HG03354 (cell line): ENCODE results near the gene ZNF318.
"Not testable (repeated sequence)": the region's sequence is repeated elsewhere in the genome, so short reads cannot be mapped to it uniquely, and the experiment has no call there.

Experiments
- ATAC-seq: cut with Tn5 transposase; IDR thresholded peaks from one replicate; pipeline ENCODE4 v1.9.1; 2021; ENCODE audit warnings: mild to moderate bottlenecking; ENCODE audit not compliant: unreplicated experiment, poor library complexity, severe bottlenecking

Gene ZNF318

DNA sequence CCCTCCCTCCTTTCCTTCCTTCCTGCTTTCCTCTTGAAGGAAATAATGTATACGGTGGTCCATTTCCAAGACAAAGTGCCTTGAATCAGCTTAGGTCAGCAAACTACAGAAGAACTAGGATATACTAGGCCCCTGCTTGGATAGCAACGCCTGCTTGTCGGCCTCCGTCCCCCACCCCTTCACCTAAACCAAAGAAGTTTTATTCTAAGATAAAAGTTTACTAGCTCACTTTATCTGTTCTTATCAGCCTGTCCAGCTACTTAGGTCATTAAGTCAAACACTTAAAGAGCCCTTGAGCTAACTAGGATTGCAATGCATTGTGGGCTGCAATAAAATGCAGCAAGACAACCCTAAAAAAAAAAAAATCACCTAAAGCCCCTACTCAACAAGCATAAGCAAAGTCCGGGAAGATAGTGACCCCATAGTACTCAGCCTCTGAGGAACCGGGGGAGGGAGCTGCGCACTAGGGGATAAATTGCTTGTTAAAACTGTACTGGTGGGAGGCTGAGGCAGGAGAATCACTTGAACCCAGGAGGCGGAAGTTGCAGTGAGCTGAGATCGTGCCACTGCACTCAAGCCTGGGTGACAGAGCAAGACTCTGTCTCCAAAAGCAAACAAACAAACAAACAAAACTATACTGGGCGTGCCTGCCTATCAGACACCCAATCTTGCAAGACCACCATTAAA lies 21.4 kb upstream of the ZNF318 start:
- ATAC-seq, result not testable (repeated sequence)

DNA sequence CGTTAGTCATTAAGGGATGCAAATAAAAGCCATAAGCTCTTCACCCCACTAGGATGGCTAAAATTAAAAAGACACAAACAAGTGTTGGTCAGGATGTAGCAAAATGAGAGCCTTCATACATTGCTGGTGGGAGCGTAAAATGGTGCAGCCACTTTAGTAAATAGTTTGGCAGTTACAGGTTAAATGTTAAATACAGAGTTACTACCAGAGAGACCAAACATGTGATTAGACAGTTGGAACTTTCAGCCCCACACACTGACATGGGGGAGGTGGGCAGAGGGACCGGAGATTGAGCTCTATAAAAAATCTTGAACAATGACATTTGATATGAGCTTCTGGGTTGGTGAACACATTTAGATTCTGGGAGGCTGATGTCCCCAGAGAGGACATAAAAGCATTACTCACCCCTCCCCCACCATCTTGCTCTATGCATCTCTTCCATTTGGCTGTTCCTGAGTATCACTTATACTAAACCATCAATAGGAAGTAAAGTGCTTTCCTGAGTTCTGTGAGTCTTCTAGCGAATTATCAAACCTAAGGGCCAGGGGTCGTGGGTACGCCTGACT lies 20.4 kb upstream of the ZNF318 start:
- ATAC-seq, result no peak

DNA sequence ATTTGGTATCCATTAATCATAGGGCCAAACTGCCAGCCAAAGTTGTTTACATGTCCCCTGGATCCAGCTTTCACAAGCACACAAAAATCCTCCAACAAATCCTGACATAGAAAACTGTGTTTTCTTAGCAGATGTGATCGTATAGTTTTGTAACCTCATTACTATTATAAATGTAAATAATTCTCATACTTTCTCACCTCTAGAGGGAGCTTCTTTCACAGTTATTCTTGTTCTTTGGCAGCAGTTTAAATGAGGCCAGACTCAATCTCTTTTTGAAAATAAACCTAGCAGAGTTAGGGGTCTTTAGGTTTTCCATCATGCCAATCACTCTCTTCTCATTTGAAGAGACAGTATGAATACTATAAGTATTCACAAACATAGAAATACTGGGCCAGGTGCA lies 17.0 kb upstream of the ZNF318 start:
- no peak for ATAC-seq

DNA sequence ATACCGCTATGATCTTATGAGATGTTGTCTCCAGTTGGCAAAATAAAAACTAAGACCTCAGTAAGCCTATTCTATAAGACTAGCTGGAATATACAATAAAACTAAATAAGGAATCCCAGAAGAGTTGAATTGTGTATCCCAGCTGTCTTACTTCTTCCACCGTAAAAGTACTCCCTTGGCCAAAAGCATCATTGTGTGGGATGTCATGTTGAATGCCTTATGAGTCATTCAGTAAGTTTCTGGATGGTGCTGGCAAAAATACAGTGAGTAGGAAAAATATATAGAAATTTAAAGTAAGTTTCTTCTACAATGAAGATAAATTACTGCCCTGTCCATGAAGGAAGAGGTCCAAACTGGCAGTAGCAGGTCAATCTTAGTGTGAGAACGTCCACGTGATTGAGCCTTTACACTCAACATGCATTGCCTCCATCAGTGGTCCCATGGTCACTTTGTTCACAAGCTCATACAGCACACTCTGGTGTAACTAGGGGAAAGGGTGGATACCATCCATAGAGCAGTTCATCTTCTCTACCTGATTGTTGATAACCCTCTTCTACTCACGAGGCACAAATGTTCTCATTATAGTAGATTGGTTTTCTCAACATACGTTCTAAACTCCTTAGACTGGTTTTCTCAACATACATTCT lies 13.7 kb upstream of the ZNF318 start:
- no peak for ATAC-seq

DNA sequence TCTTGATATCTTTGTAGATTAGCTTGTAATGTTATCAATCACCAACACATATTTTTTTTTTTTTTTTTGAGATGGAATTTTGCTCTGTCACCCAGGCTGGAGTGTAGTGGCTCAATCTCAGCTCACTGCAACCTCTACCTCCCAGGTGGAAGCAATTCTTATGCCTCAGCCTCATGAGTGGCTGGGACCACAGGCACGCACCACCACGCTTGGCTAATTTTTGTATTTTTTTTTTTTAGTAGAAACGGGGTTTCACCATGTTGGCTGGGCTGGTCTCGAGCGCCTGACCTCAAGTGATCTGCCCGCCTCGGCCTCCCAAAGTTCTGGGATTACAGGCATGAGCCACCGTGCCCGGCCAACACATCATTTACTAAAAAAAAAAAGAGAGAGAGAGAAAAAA lies 11.4 kb upstream of the ZNF318 start:
- ATAC-seq, result not testable (repeated sequence)

DNA sequence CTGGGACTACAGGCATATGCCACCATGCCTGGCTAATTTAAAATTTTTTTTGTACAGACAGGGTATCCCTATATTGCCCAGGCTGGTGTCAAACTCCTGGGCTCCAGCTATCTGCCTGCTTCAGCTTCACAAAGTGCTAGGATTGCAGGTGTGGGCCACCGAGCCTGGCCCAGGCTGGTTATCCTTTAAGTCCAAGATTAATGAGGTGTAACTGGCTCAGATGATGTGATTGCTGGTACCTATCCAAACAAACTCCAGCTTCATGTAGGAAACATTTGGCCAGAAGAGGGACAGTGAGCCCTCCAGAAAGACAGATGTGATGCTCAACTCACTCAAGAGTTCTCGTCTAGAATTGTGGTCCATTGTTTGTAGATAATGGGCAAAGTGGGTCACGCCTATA lies 9.2 kb upstream of the ZNF318 start:
- ATAC-seq, result no peak

DNA sequence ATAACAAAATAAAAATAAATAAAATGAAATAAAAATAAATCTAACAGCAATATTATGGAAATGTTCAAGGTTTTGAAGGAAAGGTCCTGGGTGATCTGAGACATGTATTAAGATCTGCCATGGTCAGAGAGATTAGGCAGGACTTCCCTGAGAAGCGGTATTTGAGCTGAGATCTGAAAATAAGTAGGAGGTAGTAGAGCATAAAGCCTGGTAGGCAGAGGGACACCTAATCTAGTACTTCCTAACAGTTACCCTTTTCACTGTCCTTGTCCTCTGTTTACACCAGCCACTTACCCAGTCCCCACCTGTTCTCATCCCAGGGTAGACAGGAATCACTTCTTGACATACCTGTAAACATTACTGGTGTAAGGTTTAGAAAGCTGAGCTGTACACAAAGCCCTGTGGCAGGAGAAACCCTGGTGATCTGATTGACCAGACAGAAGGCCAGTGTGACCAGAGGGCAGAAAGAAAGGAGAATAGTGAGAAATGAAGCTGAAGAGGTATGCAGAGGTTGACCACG lies 8.3 kb upstream of the ZNF318 start:
- no peak for ATAC-seq

DNA sequence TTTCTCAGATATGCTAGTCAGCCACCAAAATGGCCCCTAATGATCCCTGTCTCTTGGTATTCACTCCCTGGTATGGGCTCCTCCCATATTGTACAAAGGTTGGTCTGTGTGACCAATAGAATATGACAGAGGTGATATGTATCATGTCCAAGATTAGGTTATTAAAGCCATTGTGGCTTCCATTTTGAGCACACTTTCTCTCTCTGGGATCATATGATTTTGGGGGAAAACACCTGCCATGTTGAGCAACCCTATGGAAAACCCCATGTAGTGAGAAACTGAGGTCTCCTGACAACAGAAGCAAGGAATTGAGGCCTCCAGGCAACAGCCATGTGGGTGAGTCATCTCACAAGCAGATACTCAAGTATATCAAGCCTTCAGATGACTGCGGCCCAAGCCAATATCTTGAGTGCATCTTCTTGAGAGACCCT lies 7.1 kb upstream of the ZNF318 start:
- ATAC-seq, result peak; percentile 48

DNA sequence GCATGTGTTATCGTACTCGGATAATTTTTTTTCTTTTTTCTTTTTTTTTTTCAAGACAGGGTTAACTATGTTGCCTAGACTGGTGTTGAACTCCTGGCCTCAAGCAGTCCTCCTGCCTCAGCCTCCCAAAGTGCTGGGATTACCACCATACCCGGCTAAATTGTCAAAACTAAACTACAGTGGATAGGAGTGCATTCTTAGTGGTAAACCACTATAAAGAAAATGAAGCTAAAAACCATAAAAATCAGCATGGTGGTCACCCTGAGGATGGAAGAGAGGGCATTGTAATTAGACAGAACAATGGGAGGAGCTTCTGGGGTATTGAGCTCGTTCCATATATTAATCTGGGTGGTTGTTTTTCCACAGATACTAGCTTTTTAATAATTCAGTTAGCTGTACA lies 6.2 kb upstream of the ZNF318 start:
- ATAC-seq, result no peak

DNA sequence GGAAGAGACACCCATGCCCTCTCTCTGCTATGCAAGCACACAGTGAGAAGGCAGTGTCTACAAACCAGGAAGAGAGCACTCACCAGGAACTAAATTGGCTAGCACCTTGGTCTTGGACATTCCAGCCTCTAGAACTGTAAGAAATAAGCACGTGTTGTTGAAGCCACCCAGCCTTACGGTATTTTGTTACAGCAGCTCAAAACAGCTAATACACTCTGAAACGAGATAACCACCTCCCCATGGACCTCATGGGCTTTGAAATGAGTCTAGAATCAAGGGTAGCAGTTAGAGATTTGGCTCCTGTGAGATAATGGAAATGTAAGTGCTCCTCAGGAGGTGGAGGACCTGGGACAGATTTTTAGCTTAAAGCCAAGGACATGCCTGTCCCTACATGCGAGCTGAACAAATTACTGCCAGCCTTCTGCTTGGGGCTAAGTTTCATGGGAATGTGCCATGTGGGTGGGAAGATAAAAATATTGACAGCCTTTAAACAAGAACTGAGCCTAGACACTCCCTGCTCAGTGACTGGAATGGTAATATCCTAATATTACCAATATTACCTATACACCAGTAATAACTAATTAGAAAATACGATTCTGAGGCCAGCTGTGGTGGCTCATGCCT lies 3.9 kb upstream of the ZNF318 start:
- no peak for ATAC-seq

DNA sequence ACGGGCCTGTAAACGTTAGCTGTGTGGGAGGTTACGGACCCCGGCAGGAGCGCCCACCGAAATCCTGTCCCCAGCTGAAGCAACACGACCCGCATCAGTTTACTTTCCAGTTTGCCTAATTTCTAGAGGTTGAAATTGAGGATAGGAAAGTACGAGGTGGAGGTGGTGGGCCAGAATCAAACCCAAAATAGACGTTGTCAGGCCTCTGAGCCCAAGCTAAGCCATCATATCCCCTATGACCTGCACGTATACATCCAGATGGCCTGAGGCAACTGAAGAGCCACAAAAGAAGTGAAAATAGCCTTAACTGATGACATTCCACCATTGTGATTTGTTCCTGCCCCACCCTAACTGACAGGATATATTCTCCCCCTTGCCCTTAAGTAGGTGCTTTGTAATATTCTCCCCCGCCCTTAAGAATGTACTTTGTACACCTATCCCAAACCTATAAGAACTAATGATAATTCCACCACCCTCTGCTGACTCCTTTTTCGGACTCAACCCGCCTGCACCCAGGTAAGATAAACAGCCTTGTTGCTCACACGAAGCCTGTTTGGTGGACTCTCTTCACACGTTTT lies 645 bp upstream of the ZNF318 start:
- ATAC-seq, result peak; percentile 11

DNA sequence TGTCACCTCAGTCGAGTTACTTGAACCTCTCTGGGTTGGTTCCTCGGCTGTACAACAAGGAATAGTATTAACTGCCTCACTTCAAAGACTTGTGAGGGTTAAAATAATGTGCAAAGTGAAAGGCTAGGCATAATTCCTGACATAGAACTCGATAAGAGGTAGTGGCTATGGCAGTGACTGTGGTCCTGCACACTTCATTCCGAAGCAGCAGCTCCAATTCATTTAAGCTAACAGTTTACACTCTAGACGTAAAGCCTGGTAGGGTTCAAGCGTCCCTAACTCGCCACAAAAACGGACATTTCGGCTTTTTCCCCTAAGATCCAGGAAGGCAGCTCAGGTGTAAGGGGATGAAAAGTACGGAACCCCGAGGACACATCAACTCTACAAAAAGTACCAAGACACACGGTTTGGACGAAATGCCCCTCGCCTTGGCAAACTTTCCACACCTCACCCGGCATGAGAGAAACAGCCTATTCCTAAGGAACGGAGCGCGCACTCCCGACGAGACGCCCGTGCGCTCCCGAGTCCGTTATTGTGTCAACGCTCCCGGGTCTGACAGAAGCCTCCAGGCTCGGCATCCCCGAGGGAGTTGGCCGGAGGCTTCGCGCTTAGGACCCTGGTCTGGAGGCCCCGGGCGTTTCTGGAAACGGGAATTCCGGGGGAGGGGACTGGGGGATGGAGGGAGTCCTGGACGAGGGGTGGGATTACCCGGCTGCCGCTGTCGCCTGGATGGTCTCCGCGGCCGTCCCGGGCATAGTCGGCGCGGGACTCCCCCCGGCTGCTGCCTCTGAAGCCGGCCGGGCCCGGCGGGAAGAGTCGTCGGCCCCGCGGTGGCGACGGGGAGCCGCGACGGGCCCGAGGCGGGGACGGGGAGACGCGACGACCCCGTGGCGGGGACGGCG lies 937 bp downstream of the ZNF318 start:
- ATAC-seq, result peak; percentile 10

DNA sequence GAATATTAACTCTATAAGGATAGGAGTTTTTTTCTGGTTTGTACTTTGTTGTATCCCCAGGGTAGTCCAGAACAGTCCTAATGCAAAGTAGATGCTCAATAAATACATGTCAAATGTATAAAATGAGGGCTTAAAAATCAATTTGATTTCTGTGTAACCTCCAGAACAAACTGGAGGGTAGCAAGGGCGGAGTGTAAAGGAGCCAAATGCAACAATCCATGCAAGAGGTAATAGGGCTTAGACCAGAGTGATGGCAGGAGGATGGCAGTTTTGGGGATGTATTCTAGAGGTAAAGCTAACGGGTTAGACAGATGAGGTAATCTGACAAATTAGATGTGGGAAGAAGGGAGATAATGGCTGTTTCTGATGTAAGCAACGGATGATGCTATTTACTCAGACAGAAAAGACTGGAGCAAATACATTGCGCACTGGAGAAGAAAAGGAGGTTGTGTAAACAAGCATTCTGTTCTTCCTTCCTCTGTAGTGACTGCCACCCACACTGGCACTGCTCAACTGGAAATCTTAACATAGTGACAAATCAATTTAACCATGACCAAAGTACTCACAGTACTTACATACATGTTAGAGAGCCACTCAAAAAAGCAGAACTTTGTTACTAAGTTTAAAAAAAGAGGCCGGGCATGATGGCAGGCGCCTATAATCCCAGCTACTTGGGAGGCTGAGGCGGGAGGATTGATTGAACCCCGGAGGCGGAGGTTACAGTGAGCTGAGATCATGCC lies 2.0 kb downstream of the ZNF318 start:
- no peak for ATAC-seq

DNA sequence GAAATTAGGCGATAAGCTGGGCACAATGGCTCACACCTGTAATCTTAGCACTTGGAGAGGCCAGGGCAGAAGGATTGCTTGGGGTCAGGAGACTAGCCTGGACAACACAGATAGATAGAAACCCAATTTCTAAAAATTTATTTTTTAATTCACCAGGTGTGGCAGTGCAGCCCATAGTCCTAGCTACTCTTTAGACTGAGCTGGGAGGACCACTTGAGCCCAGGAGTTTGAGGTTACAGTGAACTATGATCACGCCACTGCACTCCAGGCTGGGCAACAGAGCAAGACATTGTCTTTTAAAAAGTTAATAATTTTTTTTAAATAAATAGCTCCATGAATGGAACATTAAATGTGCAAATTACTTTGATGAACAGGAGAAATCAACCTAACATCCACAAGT lies 8.2 kb downstream of the ZNF318 start:
- no peak for ATAC-seq

DNA sequence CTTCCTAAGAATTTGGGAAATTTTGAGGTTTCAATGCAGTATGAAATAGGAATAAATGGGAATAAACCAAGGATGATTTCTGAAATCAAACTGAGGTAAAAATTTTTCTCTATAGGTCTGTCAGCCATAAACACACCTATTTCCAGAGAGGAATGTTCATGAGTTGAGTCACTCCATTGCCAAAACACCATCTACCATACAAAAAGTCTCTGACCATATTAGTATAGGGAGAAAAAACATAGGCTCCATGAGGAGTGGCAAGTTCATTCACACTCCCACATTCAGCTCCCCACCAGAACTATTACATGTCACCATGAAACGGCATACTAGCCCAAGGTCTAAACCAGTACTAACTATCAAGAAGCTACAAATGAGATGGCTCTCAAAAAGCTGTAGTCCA lies 9.6 kb downstream of the ZNF318 start:
- ATAC-seq, result no peak

DNA sequence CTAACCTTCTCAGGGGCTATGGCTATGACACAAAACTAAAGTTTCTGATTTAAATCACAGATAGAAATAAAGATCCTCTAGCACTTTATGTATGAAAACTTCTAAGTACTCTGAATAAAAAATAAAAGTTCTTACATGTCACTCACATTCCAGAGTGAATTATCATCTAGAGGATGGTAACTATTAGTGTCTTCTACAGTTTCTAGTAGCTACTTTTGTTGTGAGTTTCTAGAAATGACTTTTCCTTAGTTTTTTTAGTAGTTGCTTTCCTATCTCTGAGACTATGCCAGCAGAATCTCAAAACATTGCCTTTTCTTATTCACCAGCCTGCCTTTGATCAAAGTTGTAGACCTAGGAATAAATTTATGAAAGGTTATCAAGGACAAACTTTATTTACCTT lies 10.1 kb downstream of the ZNF318 start:
- no peak for ATAC-seq

DNA sequence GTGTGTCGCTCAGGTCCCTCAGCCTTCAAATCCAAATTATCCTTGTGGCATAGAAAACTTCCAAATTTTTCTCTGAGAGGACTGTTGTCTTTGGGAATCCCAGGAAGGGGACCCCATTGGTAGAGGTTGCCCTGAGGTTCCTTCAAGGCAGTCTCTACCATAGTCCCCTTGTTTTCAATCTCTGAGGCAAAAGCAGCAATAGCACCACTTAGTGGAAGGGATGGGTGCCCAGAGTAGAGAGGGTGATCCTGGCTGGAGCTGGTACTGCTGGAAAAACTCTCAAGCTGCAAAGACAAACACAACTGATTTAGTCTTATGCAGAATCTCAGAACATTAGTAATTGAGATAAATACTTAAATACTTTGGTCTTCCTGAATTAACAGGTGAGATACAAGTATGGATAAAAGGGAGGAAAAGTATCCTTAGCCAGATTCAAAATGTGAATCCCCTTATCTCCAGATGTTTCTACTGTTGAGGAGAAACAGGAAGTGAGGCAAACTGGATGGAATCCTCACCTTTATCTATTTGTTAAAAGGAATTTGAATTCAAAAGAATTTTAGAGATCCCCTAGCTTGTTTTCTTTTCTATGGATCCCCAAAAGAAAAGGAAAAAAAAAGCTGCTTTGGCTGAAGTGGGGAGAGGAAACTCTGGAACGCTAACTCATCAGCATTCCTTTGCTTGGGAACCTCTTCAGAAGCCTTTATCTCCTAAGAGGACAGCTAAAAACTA lies 13.4 kb downstream of the ZNF318 start:
- no peak for ATAC-seq

DNA sequence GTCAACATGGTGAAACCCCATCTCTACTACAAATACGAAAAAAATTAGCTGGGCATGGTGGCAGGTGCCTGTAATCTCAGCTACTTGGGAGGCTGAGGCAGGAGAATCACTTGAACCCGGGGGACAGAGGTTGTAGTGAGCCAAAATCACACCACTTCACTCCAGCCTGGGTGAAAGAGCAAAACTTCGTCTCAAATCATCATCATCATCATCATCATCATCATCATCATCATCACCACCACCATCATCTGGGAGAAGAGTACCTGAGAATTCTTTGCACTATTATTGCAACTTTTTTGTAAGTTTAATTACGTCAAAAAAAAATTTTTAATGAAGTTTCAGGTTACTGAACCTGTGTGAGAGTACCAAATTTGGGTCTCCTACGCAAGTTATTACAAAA lies 17.5 kb downstream of the ZNF318 start:
- ATAC-seq, result not testable (repeated sequence)
